Measurements from ENCODE around the gene FUZ. TPM values are rescaled to one million over a fixed set of nuclear protein-coding genes. Genes with fewer than 3 reads are reported as not detected.

The FUZ gene
- total RNA-seq, 1 donor, result 29.7 TPM

- H3K27me3 ChIP-seq (ENCODE audit: insufficient read depth, low read length), result no peaks in the 10 kb centered on the region
- H3K4me2 ChIP-seq (ENCODE audit: insufficient read depth, low read length), result peak within 1 kb of the TSS; percentile 96
- DNase-seq (ENCODE audit: insufficient read length, low spot score, missing footprints), result peak; percentile 99
- H3K27ac ChIP-seq (ENCODE audit: low read depth, low read length), result peak within 1 kb of the TSS; percentile 92
- no peak for TF ChIP-seq CTCF (IDR thresholded peaks at IDR 0.05; ENCODE audit: extremely low read depth, low read depth, low read length)
- H3K79me2 ChIP-seq (ENCODE audit: insufficient read depth, low read length), result peaks cover 45% of the 10 kb centered on the region
- peaks cover 37% of the 10 kb centered on the region for H3K4me1 ChIP-seq (ENCODE audit: insufficient read depth, low read length)
- H2AFZ ChIP-seq (ENCODE audit: low read length), result peak within 1 kb of the TSS; percentile 89
- H3K4me3 ChIP-seq (ENCODE audit: insufficient read depth, low read length), result peak within 1 kb of the TSS; percentile 95
- peaks cover 45% of the 10 kb centered on the region for H4K20me1 ChIP-seq (ENCODE audit: insufficient read depth, low read length)
- H3K9me3 ChIP-seq (ENCODE audit: low read depth, low read length), result no peaks in the 10 kb centered on the region
- peaks cover 8% of the 10 kb centered on the region for H3K36me3 ChIP-seq (ENCODE audit: insufficient read depth, low read length)
These were observed 37.6 kb upstream of the FUZ start, which contains the start of gene PTOV1 for GRCh38 chr19:49850487-49851342. PTOV1 (plus strand) TSS chr19:49851159.

GRCh38 chr19:49850221-49850486 lies 37.1 kb upstream of the FUZ start:
- Histone ChIP-seq H3K9me3 (ENCODE audit: low read depth, low read length) (no peaks in the 10 kb centered on the region), H3K79me2 (ENCODE audit: insufficient read depth, low read length) (peaks cover 42% of the 10 kb centered on the region), H3K27ac (ENCODE audit: low read depth, low read length) (peak overlapping the region; percentile 92), H3K36me3 (ENCODE audit: insufficient read depth, low read length) (peaks cover 3% of the 10 kb centered on the region), H4K20me1 (ENCODE audit: insufficient read depth, low read length) (peaks cover 39% of the 10 kb centered on the region), H3K4me3 (ENCODE audit: insufficient read depth, low read length) (peak overlapping the region; percentile 95), H2AFZ (ENCODE audit: low read length) (peak overlapping the region; percentile 63), H3K4me2 (ENCODE audit: insufficient read depth, low read length) (peak overlapping the region; percentile 84), H3K27me3 (ENCODE audit: insufficient read depth, low read length) (no peaks in the 10 kb centered on the region), H3K4me1 (ENCODE audit: insufficient read depth, low read length) (peaks cover 37% of the 10 kb centered on the region)
- TF ChIP-seq CTCF (IDR thresholded peaks at IDR 0.05; ENCODE audit: extremely low read depth, low read depth, low read length), result no peak
- DNase-seq (ENCODE audit: insufficient read length, low spot score, missing footprints), result no peak

- Histone ChIP-seq H3K9me3 (ENCODE audit: low read depth, low read length) (no peaks in the 10 kb centered on the region), H3K27ac (ENCODE audit: low read depth, low read length) (peak overlapping the region; percentile 92), H3K27me3 (ENCODE audit: insufficient read depth, low read length) (no peaks in the 10 kb centered on the region), H3K4me2 (ENCODE audit: insufficient read depth, low read length) (peak overlapping the region; percentile 84), H2AFZ (ENCODE audit: low read length) (no peak overlapping the region), H3K4me3 (ENCODE audit: insufficient read depth, low read length) (peak overlapping the region; percentile 95), H4K20me1 (ENCODE audit: insufficient read depth, low read length) (peaks cover 38% of the 10 kb centered on the region), H3K4me1 (ENCODE audit: insufficient read depth, low read length) (peaks cover 37% of the 10 kb centered on the region), H3K36me3 (ENCODE audit: insufficient read depth, low read length) (no peaks in the 10 kb centered on the region), H3K79me2 (ENCODE audit: insufficient read depth, low read length) (peaks cover 38% of the 10 kb centered on the region)
- DNase-seq (ENCODE audit: insufficient read length, low spot score, missing footprints), result no peak
- no peak for TF ChIP-seq CTCF (IDR thresholded peaks at IDR 0.05; ENCODE audit: extremely low read depth, low read depth, low read length)
These were observed 36.5 kb upstream of the FUZ start for GRCh38 chr19:49849433-49850220.

- H3K4me3 ChIP-seq (ENCODE audit: insufficient read depth, low read length), result no peak overlapping the region
- no peaks in the 10 kb centered on the region for H3K27me3 ChIP-seq (ENCODE audit: insufficient read depth, low read length)
- no peaks in the 10 kb centered on the region for H3K9me3 ChIP-seq (ENCODE audit: low read depth, low read length)
- no peak overlapping the region for H3K4me2 ChIP-seq (ENCODE audit: insufficient read depth, low read length)
- H2AFZ ChIP-seq (ENCODE audit: low read length), result no peak overlapping the region
- H4K20me1 ChIP-seq (ENCODE audit: insufficient read depth, low read length), result peaks cover 31% of the 10 kb centered on the region
- no peak for DNase-seq (ENCODE audit: insufficient read length, low spot score, missing footprints)
- peaks cover 37% of the 10 kb centered on the region for H3K4me1 ChIP-seq (ENCODE audit: insufficient read depth, low read length)
- peaks cover 31% of the 10 kb centered on the region for H3K79me2 ChIP-seq (ENCODE audit: insufficient read depth, low read length)
- TF ChIP-seq CTCF (IDR thresholded peaks at IDR 0.05; ENCODE audit: extremely low read depth, low read depth, low read length), result no peak
- no peaks in the 10 kb centered on the region for H3K36me3 ChIP-seq (ENCODE audit: insufficient read depth, low read length)
- peak overlapping the region; percentile 2 for H3K27ac ChIP-seq (ENCODE audit: low read depth, low read length)
These were observed 35.8 kb upstream of the FUZ start for GRCh38 chr19:49848938-49849337.
